SU-DHL-6 (cell line): ENCODE data around the gene PLN.

Experiments used
- CTCF ChIP-seq: fragments of 200-600 bp; sonication (generic); IDR thresholded peaks from one replicate; pipeline ENCODE4 v1.5.1; 2017; ENCODE audit warnings: antibody characterized with exemption, mild to moderate bottlenecking, low read length, moderate library complexity; ENCODE audit not compliant: insufficient read depth, poor library complexity, severe bottlenecking
- EZH2phosphoT487 ChIP-seq: fragments of 200-600 bp; sonication (generic), shearing (Covaris generic); conservative IDR thresholded peaks from 2 replicates; pipeline ENCODE4 v1.6.1; 2018; ENCODE audit warnings: mild to moderate bottlenecking, antibody characterized with exemption, low read length, moderate library complexity, mixed read lengths

- TF ChIP-seq CTCF (no peak), EZH2phosphoT487 (no peak)
These were observed 36.0 kb upstream of the PLN start for GRCh38 chr6:118511930-118512715.
